Heart right ventricle (tissue), 16 donors: ENCODE data around the gene SNTN. TPM values are rescaled to one million over a fixed set of nuclear protein-coding genes. Genes with fewer than 3 reads are reported as not detected.

Experiments used
- ATAC-seq, 8 donors: fragments of 200-7000 bp; cut with Tn5 transposase; one replicate each; pipeline ENCODE4 v1.9.1; 2020; ENCODE audit warnings: mild to moderate bottlenecking in 8 of 8, moderate library complexity in 8 of 8, moderate number of reproducible peaks in 1 of 8
- DNase-seq, 2 donors: peaks; one replicate each; pipeline ENCODE4 v3.0.0-alpha.2; 2020
- H3K27ac ChIP-seq, 10 donors: fragments of 200-600 bp; sonication (generic) in 2 of 10; one replicate each; pipeline versions ENCODE4 v1.5.0 to v1.8.0; 2020 to 2022; ENCODE audit warnings: mild to moderate bottlenecking in 3 of 10
- H3K27me3 ChIP-seq, 7 donors: fragments of 200-600 bp; one replicate each; pipeline ENCODE4 v1.8.0; 2021 to 2022; ENCODE audit warnings: mild to moderate bottlenecking in 2 of 7
- H3K36me3 ChIP-seq, 9 donors: fragments of 200-600 bp; sonication (generic) in 1 of 9; one replicate each; pipeline versions ENCODE4 v1.5.0 to v1.8.0; 2020 to 2022; ENCODE audit warnings: mild to moderate bottlenecking in 2 of 9
- H3K4me1 ChIP-seq, 9 donors: fragments of 200-600 bp; sonication (generic) in 1 of 9; one replicate each; pipeline versions ENCODE4 v1.5.0 to v1.8.0; 2020 to 2022; ENCODE audit warnings: mild to moderate bottlenecking in 4 of 9
- H3K4me3 ChIP-seq, 10 donors: fragments of 200-600 bp; sonication (generic) in 2 of 10; one replicate each; pipeline versions ENCODE4 v1.5.0 to v1.8.0; 2020 to 2022; ENCODE audit warnings: mild to moderate bottlenecking in 7 of 10, moderate library complexity in 2 of 10
- H3K9me3 ChIP-seq, 11 donors: fragments of 200-600 bp in 10 of 11; sonication (generic) in 2 of 11; one replicate each; pipeline versions ENCODE4 v1.5.0 to v1.8.0; 2013 to 2022; ENCODE audit warnings: mild to moderate bottlenecking in 2 of 11, control low read depth in 1 of 11, moderate library complexity in 1 of 11
- WGBS, 2 donors: extraction: QIAGEN DNeasy Blood & Tissue Kit; methylation state at CpG; one replicate each; pipeline ENCODE4 v1.1.7; 2013; ENCODE audit warnings: inconsistent platforms in 1 of 2; 5-methylcytosine and 5-hydroxymethylcytosine counted together
- intact Hi-C, 10 donors: fragments of 100-400 bp; cut with DNase I; formaldehyde crosslinking; loops; one replicate each; pipeline versions ENCODE4 v1.11.1 to v1.14.2; 2022
- polyA plus RNA-seq, 2 donors: library from polyadenylated mRNA; stranded (reverse); fragments of 200-250 nt; gene quantifications; one replicate each; pipeline ENCODE4 v1.2.3, GENCODE V29; 2013
- total RNA-seq, 10 donors: library from RNA; stranded (reverse); fragmentation: NEBNext Ultra II Directional in 3 of 10; extraction: Animal tissue kit (Norgen Biotek cat#: 25700) in 3 of 10; gene quantifications; one replicate each; pipeline versions ENCODE4 v1.2.1 to v1.2.4, GENCODE V29; 2021 to 2023
- TF ChIP-seq, protein P1 (sequence below), 9 donors: fragments of 200-600 bp; sonication (generic) in 2 of 9; IDR thresholded peaks; one replicate each; pipeline versions ENCODE4 v1.5.0 to v1.8.0; 2021 to 2022; ENCODE audit warnings: antibody characterized with exemption in 9 of 9, mild to moderate bottlenecking in 5 of 9, moderate library complexity in 1 of 9
- donor health status: Arrhythmogenic right ventricular cardiomyopathy.
- donor health status: ischemic (EF 13 %, LVEDD 7.1; RV severe dilation, severe dysfunction).
- donor health status: healthy with polysubstance abuse.
- donor health status: DM: no; HTN: yes; CAD: no.
- donor health status: DM: no; HTN: no; CAD: no.
- donor health status: ischemic (EF 25% LVEDD 6.9; RV normal size, moderate dysfunction).
- donor health status: ischemic (EF 25% LVEDD 5.7; RV mildly dilated, moderate dysfunction).
- donor health status: healthy.
- donor health status: DM: yes; HTN: yes; CAD: no.
- donor health status: Ischemic cardiomyopathy.
- donor health status: ischemic (EF 35%, LVEDD 5.7; RV mildly dilated, moderate dysfunction).
- donor health status: nonischemic (EF 11% LVEDD 7.7; RV severe dilation, severe dysfunction).
- donor health status: DM: yes; HTN: yes; CAD: no.
- donor health status: PGD.
- donor health status: ischemic (EF 29% LVEDD 5.4; RV normal size, mild dysfunction).
- donor health status: nonischemic (EF 23%, LVEDD 6.1; RV moderate dilation, normal function).

The SNTN gene
- total and polyA plus RNA-seq, 12 donors: not detected

- H3K36me3 ChIP-seq: no peaks in the 10 kb centered on the region
- peaks cover 0 to 7% (median 0%) of the 10 kb centered on the region in 7 donors for H3K27me3 ChIP-seq
- no peaks in the 10 kb centered on the region for H3K4me1 ChIP-seq
- intact Hi-C loops: no loop called here
- no peak for DNase-seq
- no peak overlapping the region for H3K27ac ChIP-seq
- 92% methylated on average over 3 of the region's 3 CpGs for WGBS, 2 donors
- no peak for ATAC-seq
- TF ChIP-seq, protein P1, sequence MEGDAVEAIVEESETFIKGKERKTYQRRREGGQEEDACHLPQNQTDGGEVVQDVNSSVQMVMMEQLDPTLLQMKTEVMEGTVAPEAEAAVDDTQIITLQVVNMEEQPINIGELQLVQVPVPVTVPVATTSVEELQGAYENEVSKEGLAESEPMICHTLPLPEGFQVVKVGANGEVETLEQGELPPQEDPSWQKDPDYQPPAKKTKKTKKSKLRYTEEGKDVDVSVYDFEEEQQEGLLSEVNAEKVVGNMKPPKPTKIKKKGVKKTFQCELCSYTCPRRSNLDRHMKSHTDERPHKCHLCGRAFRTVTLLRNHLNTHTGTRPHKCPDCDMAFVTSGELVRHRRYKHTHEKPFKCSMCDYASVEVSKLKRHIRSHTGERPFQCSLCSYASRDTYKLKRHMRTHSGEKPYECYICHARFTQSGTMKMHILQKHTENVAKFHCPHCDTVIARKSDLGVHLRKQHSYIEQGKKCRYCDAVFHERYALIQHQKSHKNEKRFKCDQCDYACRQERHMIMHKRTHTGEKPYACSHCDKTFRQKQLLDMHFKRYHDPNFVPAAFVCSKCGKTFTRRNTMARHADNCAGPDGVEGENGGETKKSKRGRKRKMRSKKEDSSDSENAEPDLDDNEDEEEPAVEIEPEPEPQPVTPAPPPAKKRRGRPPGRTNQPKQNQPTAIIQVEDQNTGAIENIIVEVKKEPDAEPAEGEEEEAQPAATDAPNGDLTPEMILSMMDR (IDR thresholded peaks at IDR 0.05): no peak
- no peak overlapping the region for H3K4me3 ChIP-seq
- no peaks in the 10 kb centered on the region for H3K9me3 ChIP-seq
Measured at GRCh38 chr3:63673111-63673510, 20.6 kb downstream of the SNTN start.

- 58 to 92% methylated on average over 2 of the region's 2 CpGs for WGBS, 2 donors
- Histone ChIP-seq H3K27me3 (peaks cover 0 to 7% (median 0%) of the 10 kb centered on the region in 7 donors), H3K4me3 (no peak overlapping the region), H3K27ac (no peak overlapping the region), H3K9me3 (no peaks in the 10 kb centered on the region), H3K4me1 (no peaks in the 10 kb centered on the region), H3K36me3 (no peaks in the 10 kb centered on the region)
- no peak for ATAC-seq
- TF ChIP-seq, protein P1 (IDR thresholded peaks at IDR 0.05): no peak
- intact Hi-C loops: no loop called here
- no peak for DNase-seq
Measured at GRCh38 chr3:63674586-63674985, 22.1 kb downstream of the SNTN start.

GRCh38 chr3:63679186-63679585, 26.7 kb downstream of the SNTN start:
- H3K4me3 ChIP-seq: no peak overlapping the region
- ATAC-seq (no peak), DNase-seq (no peak)
- no peak overlapping the region for H3K27ac ChIP-seq
- H3K9me3 ChIP-seq: no peaks in the 10 kb centered on the region
- no peaks in the 10 kb centered on the region for H3K4me1 ChIP-seq
- 74 to 97% methylated on average over 1 of the region's 1 CpG for WGBS, 2 donors
- no peaks in the 10 kb centered on the region for H3K36me3 ChIP-seq
- H3K27me3 ChIP-seq: no peaks in the 10 kb centered on the region
- TF ChIP-seq, protein P1 (IDR thresholded peaks at IDR 0.05): no peak
- intact Hi-C loops: no loop called here

DNA sequence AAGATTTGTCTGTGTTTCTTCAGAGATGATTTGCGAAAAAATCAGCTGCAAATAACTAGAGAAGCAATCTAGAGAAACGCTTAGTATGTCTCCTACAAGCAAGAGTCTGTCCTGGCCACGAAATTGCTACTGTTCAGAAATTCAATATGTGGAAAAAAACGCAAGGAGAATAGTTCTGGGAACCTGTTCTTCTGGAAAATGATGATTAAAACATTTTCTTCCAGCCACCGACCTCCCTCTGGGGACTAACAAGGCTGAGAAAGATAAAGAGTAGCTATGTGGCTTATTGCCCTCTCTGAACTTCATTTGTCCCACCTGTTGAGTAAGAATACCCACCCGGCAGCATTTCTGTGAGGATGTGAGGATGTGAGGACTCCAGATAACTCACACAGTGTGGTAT, 31.6 kb downstream of the SNTN start:
- ATAC-seq (no peak), DNase-seq (no peak)
- Histone ChIP-seq H3K4me3 (no peak overlapping the region), H3K27ac (no peak overlapping the region), H3K27me3 (peaks cover 0 to 2% (median 0%) of the 10 kb centered on the region in 7 donors), H3K9me3 (no peaks in the 10 kb centered on the region), H3K36me3 (no peaks in the 10 kb centered on the region), H3K4me1 (no peaks in the 10 kb centered on the region)
- TF ChIP-seq, protein P1 (IDR thresholded peaks at IDR 0.05): no peak
- 62 to 66% methylated on average over 6 of the region's 6 CpGs for WGBS, 2 donors
- intact Hi-C loops: no loop called here
